HG03575 (cell line): ENCODE measurements around the gene TSPEAR.

Experiments used
- ATAC-seq: cut with Tn5 transposase; IDR thresholded peaks from one replicate; pipeline ENCODE4 v1.9.1; 2021; ENCODE audit not compliant: unreplicated experiment, insufficient number of reproducible peaks, low FRiP score; ENCODE audit errors: extremely low read depth

TSPEAR gene

GRCh38 chr21:44496564-44497550 lies 214.5 kb downstream of the TSPEAR start:
- ATAC-seq = no peak

GRCh38 chr21:44495611-44496563 lies 215.5 kb downstream of the TSPEAR start:
- ATAC-seq = no peak

- ATAC-seq = no peak
Observed at GRCh38 chr21:44494956-44495355, 216.4 kb downstream of the TSPEAR start.

GRCh38 chr21:44494418-44494817 lies 217.0 kb downstream of the TSPEAR start:
- ATAC-seq = no peak

- ATAC-seq = no peak
Observed at GRCh38 chr21:44492567-44493385, 218.6 kb downstream of the TSPEAR start.

- no peak for ATAC-seq
Observed at GRCh38 chr21:44490816-44491215, 220.6 kb downstream of the TSPEAR start.

- ATAC-seq = no peak
Observed at GRCh38 chr21:44490405-44490804, 221.0 kb downstream of the TSPEAR start.

- no peak for ATAC-seq
Observed at GRCh38 chr21:44489962-44490361, 221.4 kb downstream of the TSPEAR start.

- ATAC-seq = no peak
Observed at GRCh38 chr21:44487831-44488230, 223.5 kb downstream of the TSPEAR start.

GRCh38 chr21:44486302-44486701 lies 225.1 kb downstream of the TSPEAR start:
- no peak for ATAC-seq

- ATAC-seq = no peak
Observed at GRCh38 chr21:44485796-44486195, 225.6 kb downstream of the TSPEAR start.

- ATAC-seq = no peak
Observed at GRCh38 chr21:44485254-44485793, 226.0 kb downstream of the TSPEAR start.

- ATAC-seq = no peak
Observed at GRCh38 chr21:44484498-44485253, 226.7 kb downstream of the TSPEAR start.

GRCh38 chr21:44483288-44484237 lies 227.8 kb downstream of the TSPEAR start:
- no peak for ATAC-seq

- no peak for ATAC-seq
Observed at GRCh38 chr21:44482581-44483287, 228.6 kb downstream of the TSPEAR start.
